ENCODE data around the gene RMRP. TPM values are rescaled to one million over a fixed set of nuclear protein-coding genes. Genes with fewer than 3 reads are reported as not detected.
A peak's percentile ranks its signal among the peaks of the same experiment; 100 is the strongest.

Gene RMRP
- total and polyA plus RNA-seq, 2 experiments from 2014 or later = 3,174 TPM; not detected in 1

DNA sequence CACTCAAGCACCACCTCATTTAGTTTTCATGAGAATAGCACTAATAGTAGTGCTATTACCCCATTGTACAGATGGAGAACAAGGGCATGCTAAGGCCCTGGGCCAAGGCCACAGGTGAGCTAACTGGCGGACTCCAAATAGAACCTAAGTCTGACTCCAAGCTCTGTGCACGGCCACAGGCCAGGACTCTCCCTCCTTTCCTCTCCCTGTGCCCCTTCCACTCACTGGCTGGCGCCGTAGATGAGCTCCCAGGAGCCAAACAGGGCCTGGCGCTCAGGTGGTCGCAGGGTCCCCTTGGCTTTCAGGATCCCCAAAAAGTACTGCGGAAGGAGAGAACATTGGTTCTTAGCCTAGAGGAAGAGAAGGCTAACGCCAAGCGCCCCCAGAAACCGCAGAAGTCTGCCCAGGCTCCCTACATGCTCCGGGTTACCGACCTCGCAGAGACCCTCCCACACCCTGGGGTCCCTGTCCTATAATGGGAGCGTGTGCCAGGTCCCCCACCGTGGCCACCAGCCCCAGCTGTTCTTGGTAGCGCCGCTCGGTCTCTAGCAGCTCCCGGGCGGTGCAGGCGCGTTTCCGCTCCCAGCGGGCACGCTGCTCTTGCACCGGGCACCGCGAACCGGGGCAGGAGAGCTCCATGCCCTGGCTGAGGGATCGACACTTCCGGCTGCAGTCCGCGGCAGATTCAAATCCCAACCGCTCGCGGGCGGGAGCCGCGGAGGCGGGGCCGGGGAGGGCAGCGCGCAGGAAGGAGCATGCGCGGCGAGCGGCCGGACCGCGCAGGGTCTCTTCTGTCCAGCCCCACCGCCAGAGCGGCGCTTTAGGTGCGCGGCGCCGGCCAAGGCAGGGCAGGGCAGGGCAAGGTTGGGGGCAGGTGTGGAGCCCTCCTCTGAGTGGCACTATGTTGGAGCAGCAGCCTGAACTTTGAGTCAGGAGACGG is 7.0 kb upstream of the RMRP start, which contains the start of gene ARHGEF39:
Gene ARHGEF39, minus strand, starts transcription at position 665 of the 940 bp plus-strand sequence. Its CDS starts 26 bp downstream, at position 639.
- H3K9me2 ChIP-seq (replicated peaks; ENCODE audit: insufficient read depth) = no peaks in the 10 kb centered on the region
- H3K9me3 ChIP-seq (ENCODE audit: low read depth) = no peaks in the 10 kb centered on the region
- H3K36me3 ChIP-seq (replicated peaks; ENCODE audit: insufficient read depth, low read depth) = no peaks in the 10 kb centered on the region
- peak within 1 kb of the TSS; percentile 82 for H3K4me3 ChIP-seq
- H3K4me2 ChIP-seq = peak within 1 kb of the TSS; percentile 98
- peak; percentile 92 for DNase-seq (ENCODE audit: low spot score)
- H2AFZ ChIP-seq = peak within 1 kb of the TSS; percentile 51
- peak within 1 kb of the TSS; percentile 36 for H3K27ac ChIP-seq
- peaks cover 4% of the 10 kb centered on the region for H3K79me2 ChIP-seq
- no peaks in the 10 kb centered on the region for H3K27me3 ChIP-seq
- TF ChIP-seq EZH2 (IDR thresholded peaks at IDR 0.05; ENCODE audit: borderline replicate concordance) = no peak
- TF ChIP-seq, protein P1, sequence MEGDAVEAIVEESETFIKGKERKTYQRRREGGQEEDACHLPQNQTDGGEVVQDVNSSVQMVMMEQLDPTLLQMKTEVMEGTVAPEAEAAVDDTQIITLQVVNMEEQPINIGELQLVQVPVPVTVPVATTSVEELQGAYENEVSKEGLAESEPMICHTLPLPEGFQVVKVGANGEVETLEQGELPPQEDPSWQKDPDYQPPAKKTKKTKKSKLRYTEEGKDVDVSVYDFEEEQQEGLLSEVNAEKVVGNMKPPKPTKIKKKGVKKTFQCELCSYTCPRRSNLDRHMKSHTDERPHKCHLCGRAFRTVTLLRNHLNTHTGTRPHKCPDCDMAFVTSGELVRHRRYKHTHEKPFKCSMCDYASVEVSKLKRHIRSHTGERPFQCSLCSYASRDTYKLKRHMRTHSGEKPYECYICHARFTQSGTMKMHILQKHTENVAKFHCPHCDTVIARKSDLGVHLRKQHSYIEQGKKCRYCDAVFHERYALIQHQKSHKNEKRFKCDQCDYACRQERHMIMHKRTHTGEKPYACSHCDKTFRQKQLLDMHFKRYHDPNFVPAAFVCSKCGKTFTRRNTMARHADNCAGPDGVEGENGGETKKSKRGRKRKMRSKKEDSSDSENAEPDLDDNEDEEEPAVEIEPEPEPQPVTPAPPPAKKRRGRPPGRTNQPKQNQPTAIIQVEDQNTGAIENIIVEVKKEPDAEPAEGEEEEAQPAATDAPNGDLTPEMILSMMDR (IDR thresholded peaks at IDR 0.05; ENCODE audit: poor library complexity) = peak; percentile 42
- peaks cover 16% of the 10 kb centered on the region for H3K4me1 ChIP-seq (ENCODE audit: insufficient read depth)
- H4K20me1 ChIP-seq (ENCODE audit: insufficient read depth, poor library complexity, severe bottlenecking) = no peaks in the 10 kb centered on the region
- WGBS (ENCODE audit: low lambda C conversion rate, missing lambda C conversion rate) = 8% methylated on average over 51 of the region's 58 CpGs

DNA sequence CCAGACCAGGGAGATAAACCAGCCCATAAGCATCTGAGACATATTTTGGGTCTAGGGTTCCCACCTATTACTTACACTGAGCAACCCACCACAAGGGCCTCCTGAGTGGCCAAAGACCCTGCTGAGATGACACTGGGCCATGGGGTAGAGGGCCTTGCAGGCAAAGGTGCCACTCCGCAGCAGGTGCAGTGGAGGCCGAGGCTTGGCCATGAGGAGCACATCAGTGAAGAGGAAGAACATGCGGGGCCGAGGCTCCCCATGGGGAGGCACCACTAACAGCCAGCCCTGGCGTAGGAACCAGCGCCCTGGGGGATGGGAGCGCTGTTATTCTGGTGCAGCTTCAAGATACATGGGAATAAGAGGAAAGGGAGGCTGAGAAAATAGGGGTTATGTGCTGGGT is 4.6 kb upstream of the RMRP start:
- H3K4me1 ChIP-seq (ENCODE audit: insufficient read depth) = peaks cover 11% of the 10 kb centered on the region
- H3K27me3 ChIP-seq = no peaks in the 10 kb centered on the region
- H3K4me2 ChIP-seq = no peak overlapping the region
- H2AFZ ChIP-seq = no peak overlapping the region
- no peak for DNase-seq (ENCODE audit: low spot score)
- no peaks in the 10 kb centered on the region for H3K36me3 ChIP-seq (replicated peaks; ENCODE audit: insufficient read depth, low read depth)
- H4K20me1 ChIP-seq (ENCODE audit: insufficient read depth, poor library complexity, severe bottlenecking) = no peaks in the 10 kb centered on the region
- H3K79me2 ChIP-seq = peaks cover 11% of the 10 kb centered on the region
- no peak overlapping the region for H3K4me3 ChIP-seq
- no peaks in the 10 kb centered on the region for H3K9me3 ChIP-seq (ENCODE audit: low read depth)
- TF ChIP-seq EZH2phosphoT487 (IDR thresholded peaks at IDR 0.05; ENCODE audit: low read depth, severe bottlenecking, unreplicated experiment) (no peak), EZH2 (IDR thresholded peaks at IDR 0.05; ENCODE audit: borderline replicate concordance) (no peak)
- TF ChIP-seq, protein P1 (IDR thresholded peaks at IDR 0.05; ENCODE audit: poor library complexity) = no peak
- no peak overlapping the region for H3K27ac ChIP-seq
- H3K9me2 ChIP-seq (replicated peaks; ENCODE audit: insufficient read depth) = no peaks in the 10 kb centered on the region
- 97% methylated on average over 7 of the region's 7 CpGs for WGBS (ENCODE audit: low lambda C conversion rate, missing lambda C conversion rate)

- H3K9me3 ChIP-seq (ENCODE audit: low read depth) = no peaks in the 10 kb centered on the region
- peaks cover 11% of the 10 kb centered on the region for H3K4me1 ChIP-seq (ENCODE audit: insufficient read depth)
- H3K9me2 ChIP-seq (replicated peaks; ENCODE audit: insufficient read depth) = no peaks in the 10 kb centered on the region
- H4K20me1 ChIP-seq (ENCODE audit: insufficient read depth, poor library complexity, severe bottlenecking) = no peaks in the 10 kb centered on the region
- no peak overlapping the region for H2AFZ ChIP-seq
- DNase-seq (ENCODE audit: low spot score) = no peak
- H3K27me3 ChIP-seq = no peaks in the 10 kb centered on the region
- H3K79me2 ChIP-seq = peaks cover 11% of the 10 kb centered on the region
- WGBS (ENCODE audit: low lambda C conversion rate, missing lambda C conversion rate) = 86% methylated on average over 3 of the region's 3 CpGs
- no peak overlapping the region for H3K4me2 ChIP-seq
- H3K36me3 ChIP-seq (replicated peaks; ENCODE audit: insufficient read depth, low read depth) = no peaks in the 10 kb centered on the region
- no peak overlapping the region for H3K4me3 ChIP-seq
- H3K27ac ChIP-seq = peak overlapping the region; percentile 50
- TF ChIP-seq, protein P1 (IDR thresholded peaks at IDR 0.05; ENCODE audit: poor library complexity) = no peak
- TF ChIP-seq EZH2phosphoT487 (IDR thresholded peaks at IDR 0.05; ENCODE audit: low read depth, severe bottlenecking, unreplicated experiment) = no peak
- TF ChIP-seq EZH2 (IDR thresholded peaks at IDR 0.05; ENCODE audit: borderline replicate concordance) = no peak
Measured at GRCh38 chr9:35661756-35662350, 4.0 kb upstream of the RMRP start.
